SH-SY5Y (cell line): ENCODE data around the gene OTUD3.

Experiments used
- GATA2 ChIP-seq: IDR thresholded peaks from 2 replicates; pipeline ENCODE4 v1.6.1; 2011; ENCODE audit warnings: mild to moderate bottlenecking, low read depth, low read length
- GATA3 ChIP-seq: IDR thresholded peaks from 2 replicates; pipeline ENCODE4 v1.6.1; 2011; ENCODE audit warnings: low read depth, mild to moderate bottlenecking, low read length, moderate library complexity

GRCh38 chr1:19845555-19845954 lies 36.6 kb upstream of the OTUD3 start:
- TF ChIP-seq GATA3 (no peak), GATA2 (no peak)
